Measurements from ENCODE around the gene LRIT1.
"Not testable (repeated sequence)": the region's sequence is repeated elsewhere in the genome, so short reads cannot be mapped to it uniquely, and the experiment has no call there.

The LRIT1 gene

DNA sequence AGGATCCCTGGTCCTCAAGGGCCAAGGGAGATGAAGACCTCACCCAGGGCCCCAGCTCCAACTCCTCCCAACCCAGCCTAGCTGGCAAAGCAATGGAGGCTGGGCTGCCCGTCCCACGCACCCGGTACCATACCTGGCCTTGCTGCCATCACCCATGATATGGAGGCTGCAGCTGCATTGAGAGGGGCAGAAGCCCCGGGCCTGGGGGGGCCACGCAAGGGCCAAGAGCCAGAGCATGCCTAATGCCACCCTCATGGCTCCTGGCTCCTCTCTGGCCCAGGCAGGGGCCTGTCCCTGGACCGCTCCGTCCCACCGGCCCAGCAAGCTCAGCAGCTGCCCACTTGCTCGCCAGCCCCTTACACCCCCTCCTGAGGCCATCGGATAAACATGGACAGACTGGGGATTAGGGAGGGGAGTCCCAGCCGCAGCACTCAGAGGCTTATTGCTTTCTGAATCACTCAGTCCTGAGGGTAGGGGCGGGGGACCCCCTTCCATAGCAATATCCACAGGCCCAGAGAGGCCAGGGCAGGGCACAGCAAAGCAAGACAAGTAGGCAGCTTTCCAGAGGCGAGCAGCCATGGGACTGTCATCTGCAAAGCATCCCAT, at the start of gene LRIT1:
Gene LRIT1 (minus strand): TSS at position 362 of the 606 bp plus-strand sequence. CDS start 107 bp downstream, at position 255.
- no peak for FAIRE-seq

GRCh38 chr10:84290235-84290634, 48.9 kb upstream of the LRIT1 start:
- no peak for FAIRE-seq

DNA sequence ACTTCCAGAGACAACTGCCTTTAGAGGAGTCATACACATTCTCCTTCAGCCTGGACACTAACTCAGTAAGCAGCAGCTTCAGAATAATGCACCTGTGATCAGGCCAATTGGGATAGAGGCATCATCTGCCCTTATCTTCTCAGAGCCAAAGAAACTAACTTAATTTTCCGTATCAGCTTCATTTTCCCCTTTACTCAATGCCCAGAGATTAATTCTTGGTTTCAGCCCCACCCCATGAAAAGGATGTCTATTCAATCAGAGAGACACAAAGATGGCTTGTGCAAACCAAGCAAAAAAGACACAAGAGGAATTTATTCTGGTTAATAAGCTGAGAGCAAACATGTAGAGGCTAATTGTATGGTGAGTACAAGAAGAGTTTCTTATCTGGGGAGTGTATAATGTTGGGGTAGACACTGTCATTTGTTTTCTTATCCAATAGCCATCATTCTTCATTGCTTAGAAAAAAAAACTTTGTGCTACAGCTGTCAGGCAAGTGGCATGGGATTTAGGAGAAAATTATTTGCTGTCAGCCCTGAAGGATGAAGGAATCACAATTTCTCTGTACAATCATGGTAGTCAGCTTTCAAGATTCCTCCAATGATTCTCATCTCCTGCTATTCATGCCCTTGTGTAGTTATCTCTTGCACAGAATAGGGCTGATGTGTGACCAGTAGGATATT, 48.3 kb upstream of the LRIT1 start:
- no peak for FAIRE-seq

DNA sequence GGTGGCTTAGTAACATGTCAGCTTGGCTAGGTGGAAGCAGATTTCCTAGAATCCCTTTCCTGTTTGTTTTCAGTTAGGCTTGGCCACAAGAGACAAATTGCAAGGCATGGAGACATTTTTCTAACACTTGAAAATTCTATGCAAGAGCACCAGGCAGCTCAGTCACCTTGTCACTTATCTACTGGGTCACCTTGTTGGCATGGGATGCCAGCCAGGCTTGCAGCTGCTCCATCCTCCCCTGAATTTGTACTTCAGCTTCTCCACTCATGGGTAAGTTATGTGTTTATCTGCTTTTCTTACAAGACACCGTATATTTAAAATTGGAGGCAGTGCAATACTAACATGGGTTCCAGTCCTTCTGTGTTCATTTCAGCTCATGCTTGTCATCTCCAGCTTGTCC, 46.8 kb upstream of the LRIT1 start:
- FAIRE-seq = no peak

GRCh38 chr10:84286695-84287094, 45.3 kb upstream of the LRIT1 start:
- no peak for FAIRE-seq

DNA sequence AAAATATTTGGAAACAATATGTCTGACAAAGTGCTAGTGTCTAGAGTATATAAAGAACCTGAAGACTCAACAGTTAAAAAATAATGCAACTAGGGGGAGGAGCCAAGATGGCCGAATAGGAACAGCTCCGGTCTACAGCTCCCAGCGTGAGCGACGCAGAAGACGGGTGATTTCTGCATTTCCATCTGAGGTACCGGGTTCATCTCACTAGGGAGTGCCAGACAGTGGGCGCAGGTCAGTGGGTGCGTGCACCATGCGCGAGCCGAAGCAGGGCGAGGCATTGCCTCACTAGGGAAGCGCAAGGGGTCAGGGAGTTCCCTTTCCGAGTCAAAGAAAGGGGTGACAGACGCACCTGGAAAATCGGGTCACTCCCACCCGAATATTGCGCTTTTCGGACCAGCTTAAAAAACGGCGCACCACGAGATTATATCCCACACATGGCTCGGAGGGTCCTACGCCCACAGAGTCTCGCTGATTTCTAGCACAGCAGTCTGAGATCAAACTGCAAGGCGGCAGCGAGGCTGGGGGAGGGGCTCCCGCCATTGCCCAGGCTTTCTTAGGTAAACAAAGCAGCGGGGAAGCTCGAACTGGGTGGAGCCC, 38.6 kb upstream of the LRIT1 start:
- FAIRE-seq = not testable (repeated sequence)

GRCh38 chr10:84270708-84271107, 29.4 kb upstream of the LRIT1 start:
- FAIRE-seq = no peak

DNA sequence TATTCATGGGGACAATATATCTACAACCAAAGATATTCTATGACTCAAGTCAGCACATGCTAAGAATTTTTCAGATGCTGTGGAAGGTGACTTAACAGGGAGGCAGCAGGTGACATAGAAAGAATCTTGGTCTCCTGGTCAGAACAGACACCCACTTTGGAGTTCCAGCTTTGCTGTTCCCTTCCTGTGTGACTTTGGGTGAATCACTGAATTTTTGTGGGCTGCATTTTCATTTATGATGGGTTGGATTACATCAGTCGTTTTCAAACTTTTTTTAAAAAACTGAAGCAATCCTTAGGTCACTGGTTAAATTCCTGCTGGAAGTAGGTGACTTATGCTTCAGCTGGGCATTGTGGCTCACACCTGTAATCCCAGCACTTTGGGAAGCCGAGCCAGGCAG, 28.4 kb upstream of the LRIT1 start:
- FAIRE-seq = no peak

GRCh38 chr10:84269162-84269561, 27.8 kb upstream of the LRIT1 start:
- no peak for FAIRE-seq

- no peak for FAIRE-seq
Observed at GRCh38 chr10:84267503-84268126, 26.3 kb upstream of the LRIT1 start.

GRCh38 chr10:84265418-84265817, 24.1 kb upstream of the LRIT1 start:
- no peak for FAIRE-seq

DNA sequence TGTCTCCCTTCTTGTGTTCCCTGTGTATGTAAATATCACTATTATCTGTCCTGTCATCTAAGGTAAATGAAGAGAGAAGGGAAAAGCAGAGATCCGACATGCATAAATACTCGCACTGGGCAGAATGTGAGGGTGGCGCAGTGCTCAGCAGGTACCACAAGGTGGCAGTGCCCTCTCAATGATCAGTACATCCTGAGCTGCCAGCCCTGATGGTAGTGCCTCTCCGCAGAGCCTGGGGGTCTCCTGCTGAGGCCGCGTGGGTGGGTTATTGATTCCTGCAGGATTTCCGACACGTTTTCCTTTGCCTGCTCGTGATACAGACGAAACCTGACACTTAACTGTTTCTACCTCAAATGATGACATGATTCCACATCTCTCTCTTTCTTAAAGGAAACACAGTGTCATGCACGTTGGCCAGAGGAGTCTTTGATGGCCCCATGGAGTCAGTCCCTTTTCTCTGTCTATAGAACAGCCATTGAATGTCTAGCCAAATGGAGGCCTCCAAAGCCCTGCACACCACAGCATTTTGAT, 23.3 kb upstream of the LRIT1 start:
- no peak for FAIRE-seq

GRCh38 chr10:84263716-84264115, 22.4 kb upstream of the LRIT1 start:
- FAIRE-seq = no peak

DNA sequence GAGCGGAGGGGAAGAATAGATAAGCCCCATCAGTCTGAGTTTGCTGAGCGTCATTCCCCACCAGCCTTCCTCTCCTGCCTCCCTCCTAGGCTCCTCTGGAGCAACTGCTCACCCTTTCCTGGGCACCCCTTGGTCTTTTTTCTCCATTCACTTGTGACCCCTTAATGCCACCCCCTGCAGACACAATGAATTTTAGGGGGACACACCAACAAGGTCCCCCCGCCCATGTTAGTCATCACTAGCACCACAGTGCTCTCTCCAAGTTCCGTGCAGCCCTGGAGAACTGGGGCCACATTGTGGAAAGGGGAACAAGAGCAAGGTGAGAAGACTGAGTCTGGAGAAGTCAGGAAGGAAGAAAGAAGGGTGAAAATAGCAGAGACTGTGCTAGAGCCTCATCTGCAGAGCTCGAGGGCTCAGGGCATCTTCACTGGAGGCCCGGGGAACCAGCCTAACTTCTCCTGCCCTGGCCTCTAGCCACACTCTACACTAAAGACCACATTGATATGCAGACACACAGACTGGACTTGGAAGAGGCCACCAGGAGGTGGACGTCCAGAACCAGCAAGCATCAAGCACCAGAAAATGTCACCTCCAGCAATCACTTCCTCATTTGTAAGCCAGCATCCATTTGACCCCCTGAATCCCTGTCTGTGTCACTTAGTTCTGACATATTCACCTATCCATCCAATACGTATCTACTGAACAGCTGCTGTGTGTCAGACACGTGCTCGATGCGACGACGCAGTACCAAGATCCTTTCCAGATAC, 21.0 kb upstream of the LRIT1 start:
- no peak for FAIRE-seq

GRCh38 chr10:84261236-84261915, 20.0 kb upstream of the LRIT1 start:
- FAIRE-seq = no peak

DNA sequence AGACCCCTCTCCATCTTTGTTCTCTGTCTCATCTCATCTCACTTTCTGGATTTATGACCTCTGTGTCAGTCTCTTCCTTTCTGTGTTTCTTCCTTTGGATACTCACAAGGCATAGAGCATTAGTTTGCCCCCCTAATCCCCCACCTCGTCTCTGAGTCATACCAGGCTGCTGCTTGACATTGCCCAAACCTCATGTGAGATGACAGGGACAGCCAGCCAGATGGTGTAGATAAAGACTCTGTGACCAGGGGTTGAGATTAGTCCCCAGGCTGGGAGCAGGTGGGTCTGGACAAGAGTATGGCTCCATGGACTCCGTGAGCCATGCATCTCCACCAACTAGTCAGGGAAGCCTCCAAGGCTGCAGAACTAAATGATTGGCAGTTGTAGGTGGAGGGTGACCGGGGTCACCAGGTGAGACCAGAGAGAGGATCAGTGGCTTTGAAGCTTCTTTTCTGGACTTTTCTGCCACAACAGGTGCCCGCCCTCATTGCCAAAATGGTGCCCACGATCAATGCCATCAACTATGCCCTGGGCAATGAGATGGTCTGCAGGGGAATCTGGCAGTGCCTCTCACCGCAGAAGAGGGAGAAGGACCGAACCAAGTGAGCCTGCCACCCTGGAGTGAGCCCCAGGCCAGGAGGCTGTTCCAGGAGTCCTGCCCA, 16.8 kb upstream of the LRIT1 start:
- no peak for FAIRE-seq

DNA sequence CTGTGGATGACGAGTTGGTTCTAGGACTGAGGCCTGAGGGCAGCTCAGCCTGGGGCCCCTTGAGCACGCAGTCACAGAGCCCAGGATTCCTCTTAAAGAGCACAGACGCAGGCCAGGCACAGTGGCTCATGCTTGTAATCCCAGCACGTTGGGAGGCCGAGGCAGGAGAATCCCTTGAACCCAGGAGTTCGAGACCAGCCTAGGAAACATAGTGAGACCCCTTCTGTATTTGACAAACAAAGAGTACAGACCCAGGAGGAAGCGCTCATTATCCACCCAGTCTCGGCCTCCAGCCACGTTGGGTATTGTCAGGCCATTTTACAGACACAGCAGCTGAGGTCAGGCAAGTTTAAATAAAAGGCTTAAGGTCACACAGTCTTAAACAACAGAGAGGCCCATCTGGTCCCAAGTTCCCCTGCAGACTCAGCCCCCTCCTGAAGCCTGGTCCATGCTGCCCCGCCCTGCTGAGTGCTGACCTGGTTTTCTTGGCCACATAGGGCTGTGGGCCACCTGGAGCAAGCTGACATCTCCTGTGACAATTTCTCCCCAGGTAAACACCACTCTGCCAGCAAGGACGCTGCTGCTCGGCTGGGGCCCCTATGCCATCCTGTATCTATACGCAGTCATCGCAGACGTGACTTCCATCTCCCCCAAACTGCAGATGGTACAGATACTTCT, 16.1 kb upstream of the LRIT1 start:
- FAIRE-seq = no peak

GRCh38 chr10:84256510-84257342, 15.4 kb upstream of the LRIT1 start:
- no peak for FAIRE-seq

DNA sequence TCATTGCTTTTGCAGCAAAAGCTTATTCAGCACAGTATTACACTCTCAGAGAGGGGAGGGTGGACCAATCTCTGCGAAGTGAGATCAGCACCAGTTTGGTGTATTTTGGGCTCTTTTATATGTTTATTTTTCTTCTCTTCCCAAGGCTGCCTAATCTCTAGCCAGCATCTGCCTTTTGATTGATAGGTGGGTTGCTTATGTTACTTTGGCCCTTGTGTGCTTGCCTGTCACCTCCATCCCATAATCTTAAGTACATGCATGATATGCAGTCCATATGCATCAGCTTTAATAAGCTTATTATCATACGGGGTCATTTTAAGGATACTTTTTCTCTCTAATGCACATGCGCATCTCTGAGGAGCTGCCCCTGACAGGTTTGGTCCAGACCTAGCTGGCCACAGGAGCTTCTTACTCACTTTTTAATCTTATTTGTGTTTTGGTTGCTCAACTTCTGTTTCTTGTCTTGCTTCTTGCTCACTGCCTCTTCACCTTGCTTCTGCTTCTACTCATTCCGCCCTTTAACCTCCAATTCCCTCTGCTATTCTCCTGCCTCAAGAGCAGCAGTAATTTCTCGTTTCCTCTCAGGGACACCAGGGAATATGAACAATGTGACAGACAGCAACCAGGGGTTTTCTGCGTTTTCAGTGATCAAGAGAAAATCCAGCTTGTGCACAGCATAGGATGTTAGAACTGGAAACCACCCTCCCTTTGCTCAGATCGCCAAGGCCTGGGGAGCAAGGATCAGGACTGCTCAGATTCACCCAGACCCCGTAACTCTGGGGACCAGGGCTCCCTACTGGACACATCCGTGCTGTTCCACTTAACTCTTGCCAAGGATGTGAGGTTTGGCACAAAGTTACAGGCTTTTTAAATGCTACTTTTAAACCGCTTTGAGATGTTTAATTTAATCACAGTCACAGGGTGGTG, 13.5 kb upstream of the LRIT1 start:
- no peak for FAIRE-seq
